Measurements from ENCODE around the gene NTRK3.
"Not testable (repeated sequence)": the region's sequence is repeated elsewhere in the genome, so short reads cannot be mapped to it uniquely, and the experiment has no call there.

NTRK3 gene

GRCh38 chr15:88046576-88047129, 209.9 kb downstream of the NTRK3 start:
- TF ChIP-seq CTCF (IDR thresholded peaks at IDR 0.05; ENCODE audit: borderline replicate concordance, insufficient read depth, low read depth, low read length): no peak
- no peak overlapping the region for H3K4me3 ChIP-seq (ENCODE audit: low read depth, low read length)

GRCh38 chr15:88043396-88043795, 213.1 kb downstream of the NTRK3 start:
- H3K4me3 ChIP-seq (ENCODE audit: low read depth, low read length): no peak overlapping the region
- TF ChIP-seq CTCF (IDR thresholded peaks at IDR 0.05; ENCODE audit: borderline replicate concordance, insufficient read depth, low read depth, low read length): no peak

DNA sequence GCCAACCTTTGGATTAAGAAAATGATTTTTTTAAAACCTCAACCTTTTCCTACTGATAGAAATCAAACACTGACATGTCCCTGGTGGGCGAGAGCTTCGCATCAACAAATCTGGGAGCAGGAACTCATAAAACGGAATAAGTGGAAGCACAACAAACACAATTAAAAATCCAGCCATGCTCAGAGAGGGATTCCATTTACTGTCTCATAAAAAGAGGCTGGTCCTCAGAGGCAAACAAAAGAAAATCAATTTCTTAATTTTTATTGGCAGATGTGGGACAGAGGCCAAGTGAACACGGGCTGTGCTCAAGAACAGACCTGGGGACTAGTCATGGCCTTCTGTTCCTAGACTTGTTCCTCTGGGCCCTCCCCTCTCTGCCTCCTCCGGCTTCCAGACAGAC, 214.5 kb downstream of the NTRK3 start:
- no peak overlapping the region for H3K4me3 ChIP-seq (ENCODE audit: low read depth, low read length)
- no peak for TF ChIP-seq CTCF (IDR thresholded peaks at IDR 0.05; ENCODE audit: borderline replicate concordance, insufficient read depth, low read depth, low read length)

DNA sequence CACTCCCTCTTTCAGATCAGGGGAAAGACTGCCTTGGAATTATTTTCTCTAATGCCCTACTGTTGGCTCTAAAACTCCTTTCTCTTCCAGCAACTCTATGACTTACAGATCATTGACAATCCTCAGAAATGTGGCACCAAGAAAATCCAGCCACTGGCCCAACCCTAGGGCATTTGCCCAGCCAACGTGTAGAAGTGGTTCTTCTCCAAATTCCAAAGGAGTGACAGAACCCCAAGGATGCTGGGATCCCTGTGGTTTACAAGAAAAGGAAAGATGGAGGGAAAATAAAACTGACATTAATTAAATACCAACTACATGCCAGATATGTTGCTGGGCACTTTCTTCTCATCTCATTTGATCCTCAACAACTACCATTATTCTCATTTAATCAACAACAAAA, 216.0 kb downstream of the NTRK3 start:
- TF ChIP-seq CTCF (IDR thresholded peaks at IDR 0.05; ENCODE audit: borderline replicate concordance, insufficient read depth, low read depth, low read length): no peak

GRCh38 chr15:88038261-88038660, 218.3 kb downstream of the NTRK3 start:
- no peak overlapping the region for H3K4me3 ChIP-seq (ENCODE audit: low read depth, low read length)
- TF ChIP-seq CTCF (IDR thresholded peaks at IDR 0.05; ENCODE audit: borderline replicate concordance, insufficient read depth, low read depth, low read length): no peak

More for the DNA sequence above, 216.0 kb downstream of the NTRK3 start:
- H3K4me3 ChIP-seq (ENCODE audit: low read depth, low read length): no peak overlapping the region

GRCh38 chr15:88036154-88036839, 220.2 kb downstream of the NTRK3 start:
- H3K4me3 ChIP-seq (ENCODE audit: low read depth, low read length): no peak overlapping the region
- TF ChIP-seq CTCF (IDR thresholded peaks at IDR 0.05; ENCODE audit: borderline replicate concordance, insufficient read depth, low read depth, low read length): no peak

- no peak overlapping the region for H3K4me3 ChIP-seq (ENCODE audit: low read depth, low read length)
- TF ChIP-seq CTCF (IDR thresholded peaks at IDR 0.05; ENCODE audit: borderline replicate concordance, insufficient read depth, low read depth, low read length): no peak
Measured at GRCh38 chr15:88035381-88035780, 221.2 kb downstream of the NTRK3 start.

DNA sequence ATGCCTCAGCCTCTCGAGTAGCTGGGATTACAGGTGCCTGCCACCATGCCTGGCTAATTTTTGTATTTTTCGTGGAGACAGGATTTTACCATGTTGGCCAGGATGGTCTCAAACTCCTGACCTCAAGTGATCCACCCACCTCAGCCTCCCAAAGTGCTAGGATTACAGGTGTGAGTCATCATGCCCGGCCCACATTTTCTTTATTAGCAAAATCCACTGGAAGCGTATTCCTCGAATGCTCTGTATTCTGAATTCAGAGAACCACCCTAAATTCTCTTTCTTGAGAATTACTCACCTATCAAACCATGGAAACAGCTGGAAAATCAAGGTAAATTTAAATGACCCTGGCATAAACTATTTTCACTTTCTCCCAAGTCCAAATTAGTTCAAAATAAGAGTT, 223.1 kb downstream of the NTRK3 start:
- not testable (repeated sequence) for H3K4me3 ChIP-seq (ENCODE audit: low read depth, low read length)
